Neuron (in vitro differentiated cells): ENCODE measurements around the gene RRAGB.

Source experiments
- H2AFZ ChIP-seq: one replicate; pipeline ENCODE4 v1.6.1; 2013; ENCODE audit warnings: low read depth, mild to moderate bottlenecking, inconsistent platforms, low read length, moderate library complexity
- H3K27me3 ChIP-seq: one replicate; pipeline ENCODE4 v1.6.1; 2013; ENCODE audit warnings: low read length; ENCODE audit not compliant: insufficient read depth
- H3K36me3 ChIP-seq: one replicate; pipeline ENCODE4 v1.6.1; 2013; ENCODE audit warnings: low read length; ENCODE audit not compliant: insufficient read depth
- H3K4me1 ChIP-seq: one replicate; pipeline ENCODE4 v1.6.1; 2013; ENCODE audit warnings: low read length; ENCODE audit not compliant: insufficient read depth
- H3K4me3 ChIP-seq: 2 replicates; pipeline ENCODE4 v1.5.1; 2013; ENCODE audit warnings: mild to moderate bottlenecking, low read length, moderate library complexity
- H3K9me3 ChIP-seq: one replicate; pipeline ENCODE4 v1.6.1; 2013; ENCODE audit warnings: low read length

The RRAGB gene

DNA sequence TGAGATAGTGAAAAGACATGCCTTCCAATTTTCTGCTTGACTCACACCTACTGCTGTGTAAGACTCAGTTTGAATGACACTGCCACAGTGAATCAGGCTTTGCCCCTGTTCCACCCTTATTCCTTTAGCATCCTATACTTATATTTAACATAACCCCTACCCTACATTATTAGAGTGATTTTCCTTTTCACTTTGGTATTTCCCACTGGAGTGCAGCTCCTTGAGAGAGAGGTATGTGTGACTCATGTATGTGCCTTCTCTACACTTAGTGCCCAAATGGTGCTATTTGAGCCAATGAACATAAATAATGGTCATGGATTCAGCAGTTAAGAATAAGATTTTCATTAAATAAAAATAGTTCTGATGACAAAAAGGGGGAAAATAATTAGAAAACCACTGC lies 69.5 kb downstream of the RRAGB start:
- Histone ChIP-seq H3K36me3 (no peaks in the 10 kb centered on the region), H3K4me1 (no peaks in the 10 kb centered on the region), H3K27me3 (peaks cover under 1% of the 10 kb centered on the region), H2AFZ (no peak overlapping the region), H3K4me3 (no peak overlapping the region), H3K9me3 (no peaks in the 10 kb centered on the region)

DNA sequence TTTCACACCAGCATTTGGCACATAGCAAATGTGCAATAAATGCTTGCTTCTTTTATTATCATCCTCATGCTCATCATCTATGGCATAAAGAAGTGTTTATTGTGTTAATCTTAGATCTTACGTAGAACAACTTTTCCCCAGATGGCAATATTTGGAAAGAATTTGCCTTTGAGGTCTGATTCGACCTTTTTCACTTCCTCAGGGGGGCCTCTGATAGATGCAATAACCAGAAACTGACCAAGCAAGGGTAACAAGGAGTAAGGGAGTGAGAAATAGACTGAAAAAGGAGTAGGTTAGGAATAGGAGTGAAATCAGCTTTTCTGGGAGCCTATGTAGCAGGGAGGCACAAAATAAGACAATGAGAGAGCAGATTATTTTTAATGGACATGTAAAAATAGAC lies 70.2 kb downstream of the RRAGB start:
- Histone ChIP-seq H2AFZ (no peak overlapping the region), H3K9me3 (no peaks in the 10 kb centered on the region), H3K36me3 (no peaks in the 10 kb centered on the region), H3K4me3 (no peak overlapping the region), H3K27me3 (peaks cover 2% of the 10 kb centered on the region), H3K4me1 (no peaks in the 10 kb centered on the region)

DNA sequence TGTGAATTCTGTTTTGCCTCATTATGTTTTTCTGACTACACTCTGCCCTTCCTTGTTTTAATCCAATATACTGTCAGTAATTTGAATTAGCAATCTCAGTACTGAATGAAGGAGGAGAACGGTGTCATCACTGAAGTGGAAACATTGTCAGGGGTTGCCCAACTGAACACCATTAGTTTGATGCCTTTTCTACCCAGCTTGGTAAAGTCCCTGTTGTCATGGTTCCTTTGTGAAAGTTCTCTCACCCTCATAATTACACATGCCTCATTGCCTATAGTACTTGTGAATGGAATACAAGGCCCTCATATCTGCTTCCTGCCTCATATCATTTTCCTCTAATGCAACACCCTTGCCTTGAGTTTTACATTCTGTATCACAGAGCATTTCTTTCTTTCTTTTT lies 76.9 kb downstream of the RRAGB start:
- peaks cover 4% of the 10 kb centered on the region for H3K27me3 ChIP-seq
- no peaks in the 10 kb centered on the region for H3K4me1 ChIP-seq
- H2AFZ ChIP-seq, result no peak overlapping the region
- H3K4me3 ChIP-seq, result no peak overlapping the region
- no peaks in the 10 kb centered on the region for H3K36me3 ChIP-seq
- no peaks in the 10 kb centered on the region for H3K9me3 ChIP-seq

DNA sequence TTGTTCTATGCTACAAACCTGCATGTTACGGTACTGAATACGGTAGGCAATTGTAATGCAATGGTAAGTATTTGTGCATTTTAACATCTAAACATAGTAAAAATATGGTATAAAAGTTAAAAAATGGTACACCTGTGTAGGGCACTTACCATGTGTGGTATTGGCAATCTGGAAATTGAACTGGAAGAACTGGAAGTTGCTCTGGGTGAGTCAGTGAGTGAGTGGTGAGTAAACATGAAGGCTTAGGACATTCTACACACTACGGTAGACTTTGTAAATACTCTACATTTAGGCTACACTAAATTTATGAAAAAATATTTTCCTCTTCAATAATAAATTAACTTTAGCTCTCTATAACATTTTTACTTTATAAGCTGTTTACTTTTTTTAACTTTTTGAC lies 78.9 kb downstream of the RRAGB start:
- H3K27me3 ChIP-seq, result peaks cover 4% of the 10 kb centered on the region
- H3K4me1 ChIP-seq, result no peaks in the 10 kb centered on the region
- no peaks in the 10 kb centered on the region for H3K9me3 ChIP-seq
- no peak overlapping the region for H2AFZ ChIP-seq
- no peaks in the 10 kb centered on the region for H3K36me3 ChIP-seq
- no peak overlapping the region for H3K4me3 ChIP-seq

- Histone ChIP-seq H3K9me3 (no peaks in the 10 kb centered on the region), H3K36me3 (no peaks in the 10 kb centered on the region), H3K4me1 (no peaks in the 10 kb centered on the region), H3K4me3 (no peak overlapping the region), H3K27me3 (no peaks in the 10 kb centered on the region), H2AFZ (no peak overlapping the region)
Measured at GRCh38 chrX:55801811-55802210, 84.3 kb downstream of the RRAGB start.
